Stimulated activated CD4-positive, alpha-beta T cell treated with anti-CD3 and anti-CD28 coated beads, Interleukin-1b, Interleukin-23, amount 100 ng/mL, for 24 hours (primary cell): ENCODE measurements around the gene MYH13.
"Not testable (repeated sequence)": the region's sequence is repeated elsewhere in the genome, so short reads cannot be mapped to it uniquely, and the experiment has no call there.

Experiments
- DNase-seq, 4 experiments: peaks; one replicate each; pipeline ENCODE4 v3.0.0-alpha.2; 2020; ENCODE audit warnings: low read depth in 4 of 4, low spot score in 1 of 4

The MYH13 gene

DNA sequence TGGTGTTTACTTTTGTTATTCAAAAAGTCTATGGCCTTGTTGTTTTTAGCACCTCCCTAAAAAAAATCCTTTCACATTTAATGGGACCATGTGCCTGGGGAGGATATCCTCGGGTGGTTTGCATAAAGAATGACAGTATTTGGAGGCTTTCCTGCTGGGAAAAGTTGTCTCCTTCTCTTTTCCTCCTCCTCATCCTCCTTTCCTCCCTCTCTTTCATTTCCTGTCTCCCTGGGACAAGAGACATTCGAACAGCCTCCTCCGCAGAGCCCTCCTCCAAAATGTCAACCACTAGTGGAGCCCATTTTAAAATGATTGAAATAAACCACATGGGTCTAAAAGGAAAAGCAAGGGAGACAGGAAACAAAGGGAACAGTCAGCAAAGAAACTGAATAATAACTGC lies 67.4 kb downstream of the MYH13 start:
- no peak for DNase-seq

DNA sequence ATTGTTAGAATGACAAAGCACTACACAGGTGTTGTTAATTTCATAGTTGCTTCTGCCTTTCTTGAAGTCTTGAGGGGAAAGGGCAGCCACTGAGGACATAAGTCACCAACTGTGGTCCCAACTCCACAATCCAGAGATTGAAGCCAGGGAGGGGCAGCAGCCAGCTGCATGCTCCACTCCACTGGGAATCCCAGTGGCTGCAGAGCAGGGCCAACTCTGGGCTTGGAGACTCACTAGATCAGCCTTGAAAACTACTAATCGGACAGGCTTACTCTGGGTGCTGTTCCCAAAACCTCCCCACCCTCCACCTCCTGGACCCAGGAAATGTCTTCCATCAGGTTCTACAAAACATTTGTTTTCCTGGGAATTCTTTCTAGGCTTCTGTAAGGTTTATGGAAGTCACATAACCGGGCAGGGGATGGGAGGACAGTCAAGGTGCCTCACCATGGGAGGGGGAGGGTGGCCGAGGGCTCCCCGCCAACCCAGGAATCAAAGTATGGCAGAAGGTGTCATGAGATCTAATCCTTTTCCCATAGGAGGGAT lies 68.0 kb downstream of the MYH13 start:
- no peak for DNase-seq

DNA sequence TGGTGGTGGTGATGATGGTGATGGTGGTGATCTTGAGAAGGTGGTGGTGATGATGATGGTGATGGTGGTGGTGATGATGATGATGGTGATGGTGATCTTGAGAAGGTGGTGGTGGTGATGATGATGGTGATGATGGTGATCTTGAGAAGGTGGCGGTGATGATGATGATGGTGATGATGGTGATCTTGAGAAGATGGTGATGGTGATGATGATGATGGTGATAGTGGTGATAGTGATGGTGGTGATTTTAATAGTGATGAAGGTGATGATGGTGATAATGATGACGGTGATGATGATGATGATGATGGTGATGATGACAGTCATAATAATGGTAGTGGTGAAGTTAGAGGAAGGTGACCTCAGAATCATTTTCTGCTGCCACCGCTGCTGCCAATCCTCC lies 75.1 kb downstream of the MYH13 start:
- no peak for DNase-seq

DNA sequence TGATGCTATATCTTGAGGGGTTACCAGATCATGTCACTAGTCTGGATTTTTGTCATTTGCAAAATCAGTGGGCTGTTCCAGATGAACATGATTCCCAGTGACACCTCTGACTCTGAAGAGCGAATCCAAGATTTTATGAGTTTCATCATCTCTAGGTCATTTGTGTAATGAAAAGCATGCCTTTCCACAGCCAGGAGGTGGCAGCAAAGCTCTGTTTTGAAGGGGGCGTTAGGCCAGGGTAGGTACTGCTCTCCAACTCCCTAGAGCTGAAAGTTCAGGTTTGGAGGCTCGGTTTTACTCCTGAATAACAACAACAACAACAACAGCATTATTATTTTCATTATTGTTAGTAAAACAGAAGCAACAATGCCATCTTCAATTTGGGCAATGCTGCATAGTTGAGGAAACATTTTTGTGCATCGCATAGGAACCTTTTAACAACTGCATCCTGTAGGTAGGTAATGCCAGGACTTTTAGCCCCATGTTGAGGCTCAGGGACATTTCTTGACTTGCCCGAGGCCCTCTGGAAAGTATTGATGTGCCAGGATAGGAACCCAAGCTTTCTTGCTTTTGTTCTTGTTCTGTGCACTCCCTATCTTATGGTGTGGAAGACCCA lies 77.0 kb downstream of the MYH13 start:
- DNase-seq = peak in 1 of 4 experiments; percentile 7

DNA sequence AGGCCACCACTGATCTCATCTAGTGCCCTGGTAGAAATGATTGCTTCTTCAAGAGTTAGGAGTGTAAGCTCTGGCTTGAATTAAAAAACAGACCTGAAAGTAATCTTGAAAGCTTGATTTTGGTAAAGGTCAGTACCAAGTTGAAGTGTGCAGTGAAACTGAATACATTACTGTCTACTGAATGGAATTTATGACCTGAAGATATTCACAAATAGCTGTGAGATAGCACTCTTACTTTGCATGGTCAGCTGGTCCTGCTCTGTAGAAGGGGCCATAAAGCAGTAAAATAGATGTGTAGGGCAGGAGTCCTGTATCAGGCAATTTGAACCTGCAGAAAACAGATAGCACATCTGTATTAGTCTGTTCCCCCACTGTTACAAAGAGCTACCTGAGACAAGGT lies 78.6 kb downstream of the MYH13 start:
- no peak for DNase-seq

DNA sequence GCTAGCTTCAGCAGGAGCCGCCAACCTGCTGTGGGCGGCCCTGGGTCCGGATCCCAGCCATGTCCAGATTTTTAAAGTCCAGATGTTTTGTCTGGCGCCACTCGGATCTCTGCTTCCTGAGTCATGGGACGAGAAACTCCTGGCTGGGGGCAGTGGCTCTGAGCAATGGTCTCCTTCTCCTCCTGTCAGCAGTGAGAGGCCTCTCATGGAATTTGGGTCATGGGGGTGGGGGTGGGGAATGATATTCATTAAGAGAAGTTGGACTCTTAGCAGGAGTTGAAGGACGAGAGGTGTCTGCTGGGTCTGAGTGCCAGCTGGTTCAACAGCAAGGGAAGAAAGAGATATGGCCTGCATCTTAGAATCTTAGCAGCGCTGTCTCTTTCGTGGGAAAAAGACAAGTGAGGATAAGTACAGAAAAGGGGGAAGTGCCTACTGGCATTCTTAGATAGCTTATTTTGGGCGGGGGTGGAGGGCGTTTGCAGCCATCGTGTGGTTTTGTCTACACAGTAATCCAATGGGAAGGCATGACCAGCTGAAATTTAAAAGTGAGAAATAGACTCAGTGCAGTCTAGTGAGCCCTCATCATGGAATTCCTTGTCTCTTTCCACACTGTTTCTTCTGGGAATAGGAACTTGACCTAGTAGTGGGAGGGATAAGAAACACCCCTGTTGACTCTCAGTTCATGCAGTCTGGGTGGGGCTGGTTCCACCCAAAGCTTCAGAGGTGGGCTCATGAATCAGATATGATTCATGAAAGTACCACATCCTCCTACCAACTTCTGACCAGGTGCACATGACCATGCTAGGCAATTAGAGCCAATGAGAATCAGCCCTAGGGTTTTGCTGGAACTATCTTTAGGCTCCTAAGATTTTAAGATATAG lies 80.5 kb downstream of the MYH13 start:
- DNase-seq = no peak

- DNase-seq = not testable (repeated sequence)
Observed at GRCh38 chr17:10291576-10291975, 81.2 kb downstream of the MYH13 start.

GRCh38 chr17:10290041-10290440 lies 82.8 kb downstream of the MYH13 start:
- no peak for DNase-seq

GRCh38 chr17:10286324-10286723 lies 86.5 kb downstream of the MYH13 start:
- no peak for DNase-seq

- DNase-seq = no peak
Observed at GRCh38 chr17:10285896-10286295, 86.9 kb downstream of the MYH13 start.

DNA sequence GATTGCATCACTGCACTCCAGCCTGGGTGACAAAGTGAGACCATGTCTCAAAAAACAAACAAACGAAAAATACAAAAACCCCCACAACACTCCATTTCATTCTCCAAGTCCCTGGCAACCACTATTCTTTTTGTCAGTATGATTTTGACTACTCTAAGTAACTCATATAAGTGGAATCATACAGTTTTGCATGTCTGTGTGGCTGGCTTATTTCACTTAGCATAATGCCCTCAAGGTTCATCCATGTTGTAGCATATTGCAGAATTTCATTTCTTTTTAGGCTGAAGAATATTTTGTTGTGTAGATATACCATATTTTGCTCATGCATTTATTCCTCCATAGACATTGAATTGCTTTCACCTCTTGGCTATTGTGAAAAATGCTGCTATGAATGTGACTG lies 92.7 kb downstream of the MYH13 start:
- no peak for DNase-seq

- DNase-seq = no peak
Observed at GRCh38 chr17:10278218-10278617, 94.6 kb downstream of the MYH13 start.

GRCh38 chr17:10276436-10276835 lies 96.4 kb downstream of the MYH13 start:
- DNase-seq = no peak

- no peak for DNase-seq
Observed at GRCh38 chr17:10275418-10275817, 97.4 kb downstream of the MYH13 start.

GRCh38 chr17:10271106-10271562 lies 101.7 kb downstream of the MYH13 start:
- no peak for DNase-seq

DNA sequence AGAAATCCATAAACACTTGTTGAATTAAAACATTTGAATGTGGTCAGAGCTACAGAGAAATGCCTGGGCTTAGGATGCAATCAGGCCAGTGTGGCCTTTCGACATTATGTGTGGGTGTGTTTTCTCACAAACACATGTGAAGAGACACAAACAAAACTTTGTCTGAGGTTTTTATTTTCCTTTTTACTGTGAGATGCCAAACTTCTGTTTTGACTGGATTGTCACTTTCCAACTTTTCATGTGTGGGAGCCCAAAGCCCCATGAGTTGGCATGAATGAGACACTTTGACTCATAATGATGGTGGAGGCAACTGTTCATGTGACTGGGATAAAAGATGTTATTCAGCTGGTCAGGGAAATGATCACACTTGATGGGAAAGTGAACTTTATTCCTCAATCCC lies 102.5 kb downstream of the MYH13 start:
- no peak for DNase-seq

GRCh38 chr17:10268005-10268404 lies 104.8 kb downstream of the MYH13 start:
- no peak for DNase-seq

GRCh38 chr17:10266296-10266876 lies 106.4 kb downstream of the MYH13 start:
- DNase-seq = no peak

DNA sequence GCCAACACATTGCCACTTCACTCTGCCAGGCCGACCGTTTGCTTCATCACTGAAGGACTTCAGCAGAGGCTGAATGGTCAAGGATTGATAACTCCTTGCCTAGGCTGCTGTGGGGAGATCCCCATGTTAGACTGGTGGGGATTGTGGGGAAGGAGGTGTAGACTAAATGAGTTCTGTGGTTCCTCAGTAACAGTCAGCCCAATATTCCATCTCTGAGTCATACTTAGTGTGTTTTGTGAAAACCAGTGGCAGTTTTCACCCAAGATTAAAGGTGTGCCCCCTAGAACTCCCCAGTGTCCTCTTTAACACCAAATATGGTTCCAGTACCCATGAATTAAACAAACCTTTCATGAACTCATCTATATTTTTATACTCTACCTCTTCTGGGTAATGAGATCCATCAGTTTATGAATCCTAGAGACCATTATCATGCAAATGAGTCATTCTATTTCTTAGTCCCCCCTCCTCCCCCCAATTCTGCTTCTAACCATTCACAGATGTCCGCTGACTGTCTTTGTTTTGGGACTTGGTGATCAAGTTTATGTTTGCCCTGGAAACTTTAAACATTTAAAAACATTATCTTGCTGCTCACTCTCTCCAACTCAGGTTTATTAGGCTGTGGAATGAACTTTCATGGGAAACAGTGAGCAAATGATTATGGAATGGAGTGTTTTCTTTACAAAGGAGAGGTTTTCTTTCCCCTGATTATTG lies 107.6 kb downstream of the MYH13 start:
- no peak for DNase-seq

GRCh38 chr17:10264051-10264450 lies 108.8 kb downstream of the MYH13 start:
- no peak for DNase-seq

GRCh38 chr17:10262451-10262850 lies 110.4 kb downstream of the MYH13 start:
- DNase-seq = no peak
